H9 (cell line): ENCODE measurements around the gene RNU1-3. TPM values are rescaled to one million over a fixed set of nuclear protein-coding genes. Genes with fewer than 3 reads are reported as not detected.
"Not testable (repeated sequence)": the region's sequence is repeated elsewhere in the genome, so short reads cannot be mapped to it uniquely, and the experiment has no call there.

ENCODE experiments used
- DNase-seq: peaks from one replicate; pipeline ENCODE4 v3.0.0-alpha.2; 2017
- H2AFZ ChIP-seq: one replicate; pipeline ENCODE4 v1.6.1; 2013; ENCODE audit warnings: mild to moderate bottlenecking, low read length, control low read depth, moderate library complexity
- H2AK5ac ChIP-seq: 2 replicates; pipeline ENCODE4 v1.6.1; 2013; ENCODE audit warnings: low read length, control low read depth, mixed read lengths; ENCODE audit not compliant: insufficient read length
- H2BK120ac ChIP-seq: one replicate; pipeline ENCODE4 v1.6.1; 2013; ENCODE audit warnings: low read depth, mild to moderate bottlenecking, low read length, control low read depth, inconsistent platforms; ENCODE audit not compliant: poor library complexity, severe bottlenecking
- H2BK12ac ChIP-seq: 2 replicates; pipeline ENCODE4 v1.6.1; 2013; ENCODE audit warnings: low read length, control low read depth, mixed read lengths, low read depth; ENCODE audit not compliant: insufficient read length
- H2BK15ac ChIP-seq: 2 replicates; pipeline ENCODE4 v1.6.1; 2013; ENCODE audit warnings: low read depth, low read length, control low read depth
- H2BK20ac ChIP-seq: one replicate; pipeline ENCODE4 v1.6.1; 2013; ENCODE audit warnings: low read depth, mild to moderate bottlenecking, low read length, control low read depth, inconsistent platforms; ENCODE audit not compliant: poor library complexity, severe bottlenecking
- H2BK5ac ChIP-seq: 2 replicates; pipeline ENCODE4 v1.6.1; 2013; ENCODE audit warnings: low read length, control low read depth, mixed read lengths; ENCODE audit not compliant: insufficient read length
- H3K14ac ChIP-seq: 2 replicates; pipeline ENCODE4 v1.6.1; 2013; ENCODE audit warnings: low read length, control low read depth; ENCODE audit not compliant: insufficient read depth
- H3K18ac ChIP-seq: 2 replicates; pipeline ENCODE4 v1.6.1; 2013; ENCODE audit warnings: low read depth, mild to moderate bottlenecking, mixed read lengths, low read length, control low read depth; ENCODE audit not compliant: insufficient read length
- H3K23ac ChIP-seq: 2 replicates; pipeline ENCODE4 v1.6.1; 2013; ENCODE audit warnings: low read length, control low read depth, mixed read lengths, low read depth; ENCODE audit not compliant: insufficient read length
- H3K23me2 ChIP-seq: 2 replicates; pipeline ENCODE4 v1.6.1; 2013; ENCODE audit warnings: low read depth, mild to moderate bottlenecking, mixed read lengths, low read length, control low read depth; ENCODE audit not compliant: insufficient read length, poor library complexity, severe bottlenecking
- H3K27ac ChIP-seq: 2 replicates; pipeline ENCODE4 v1.5.1; 2013; ENCODE audit warnings: low read length, control low read depth, mixed read lengths, low read depth; ENCODE audit not compliant: insufficient read length
- H3K27me3 ChIP-seq: 2 replicates; pipeline ENCODE4 v1.6.1; 2013; ENCODE audit warnings: low read length, control low read depth, inconsistent platforms; ENCODE audit not compliant: insufficient read depth
- H3K4ac ChIP-seq: 2 replicates; pipeline ENCODE4 v1.6.1; 2013; ENCODE audit warnings: low read depth, mild to moderate bottlenecking, control low read depth, inconsistent platforms, low read length, moderate library complexity
- H3K4me1 ChIP-seq: 2 replicates; pipeline ENCODE4 v1.6.1; 2013; ENCODE audit warnings: low read length, control low read depth, inconsistent platforms; ENCODE audit not compliant: insufficient read depth
- H3K4me2 ChIP-seq: 2 replicates; pipeline ENCODE4 v1.6.1; 2013; ENCODE audit warnings: low read length, control low read depth, mixed read lengths; ENCODE audit not compliant: insufficient read length, insufficient read depth
- H3K56ac ChIP-seq: 2 replicates; pipeline ENCODE4 v1.6.1; 2013; ENCODE audit warnings: low read depth, mild to moderate bottlenecking, mixed read lengths, low read length, control low read depth; ENCODE audit not compliant: insufficient read length
- H3K79me1 ChIP-seq: 2 replicates; pipeline ENCODE4 v1.6.1; 2013; ENCODE audit warnings: low read depth, mild to moderate bottlenecking, moderate library complexity, low read length, control low read depth, inconsistent platforms; ENCODE audit not compliant: insufficient read depth, poor library complexity, severe bottlenecking
- H3K79me2 ChIP-seq: 2 replicates; pipeline ENCODE4 v1.6.1; 2013; ENCODE audit warnings: low read length, control low read depth, inconsistent platforms; ENCODE audit not compliant: insufficient read depth
- H3K9ac ChIP-seq: 2 replicates; pipeline ENCODE4 v1.6.1; 2013; ENCODE audit warnings: low read length, control low read depth, mixed read lengths; ENCODE audit not compliant: insufficient read length; ENCODE audit errors: extremely low read depth
- H3K9me3 ChIP-seq: one replicate; pipeline ENCODE4 v1.6.1; 2013; ENCODE audit warnings: low read depth, low read length, inconsistent platforms; ENCODE audit not compliant: control insufficient read depth
- H3T11ph ChIP-seq: one replicate; pipeline ENCODE4 v1.6.1; 2013; ENCODE audit warnings: mild to moderate bottlenecking, low read length, control low read depth, inconsistent platforms
- H4K20me1 ChIP-seq: one replicate; pipeline ENCODE4 v1.6.1; 2013; ENCODE audit not compliant: control insufficient read depth, insufficient read length, insufficient read depth
- H4K5ac ChIP-seq: 2 replicates; pipeline ENCODE4 v1.6.1; 2013; ENCODE audit warnings: low read depth, mild to moderate bottlenecking, mixed read lengths, low read length, control low read depth; ENCODE audit not compliant: insufficient read length
- H4K8ac ChIP-seq: replicated peaks from 2 replicates; pipeline ENCODE4 v1.6.1; 2013; ENCODE audit warnings: low read length, control low read depth, mixed read lengths, low read depth; ENCODE audit not compliant: insufficient read length
- H4K91ac ChIP-seq: 2 replicates; pipeline ENCODE4 v1.6.1; 2013; ENCODE audit warnings: low read depth, mild to moderate bottlenecking, moderate library complexity, mixed read lengths, low read length, control low read depth; ENCODE audit not compliant: insufficient read length
- H3K27ac Mint-ChIP-seq, 3 experiments: 2 replicates in 2 of 3; 3 replicates in 1 of 3; pipeline ENCODE4 v1.8.0; 2020 to 2021; ENCODE audit warnings: mixed read lengths in 3 of 3, mild to moderate bottlenecking in 1 of 3, moderate library complexity in 1 of 3
- H3K27me3 Mint-ChIP-seq: 2 replicates; pipeline ENCODE4 v1.8.0; 2021; ENCODE audit warnings: low read depth, mild to moderate bottlenecking, moderate library complexity, mixed read lengths
- H3K36me3 Mint-ChIP-seq, 3 experiments: 2 replicates in 2 of 3; 3 replicates in 1 of 3; pipeline ENCODE4 v1.8.0; 2020 to 2021; ENCODE audit warnings: low read depth in 3 of 3, mixed read lengths in 3 of 3; ENCODE audit not compliant: insufficient read depth in 1 of 3
- H3K4me1 Mint-ChIP-seq, 2 experiments: 2 replicates each; pipeline ENCODE4 v1.8.0; 2020; ENCODE audit warnings: mixed read lengths in 2 of 2
- H3K4me3 Mint-ChIP-seq, 2 experiments: 2 replicates in 1 of 2; 3 replicates in 1 of 2; pipeline ENCODE4 v1.8.0; 2020 to 2021; ENCODE audit warnings: mild to moderate bottlenecking in 2 of 2, mixed read lengths in 2 of 2, moderate library complexity in 1 of 2
- H3K9me3 Mint-ChIP-seq, 2 experiments: 2 replicates in 1 of 2; 3 replicates in 1 of 2; pipeline ENCODE4 v1.8.0; 2020; ENCODE audit warnings: mild to moderate bottlenecking in 2 of 2, mixed read lengths in 2 of 2, moderate library complexity in 1 of 2
- WGBS: extraction: QIAGEN DNeasy Blood & Tissue Kit; methylation state at CpG from one replicate; pipeline ENCODE4 v1.1.7; 2013; ENCODE audit warnings: missing lambda C conversion rate, low lambda C conversion rate, mixed read lengths; ENCODE audit not compliant: insufficient read length; ENCODE audit errors: extremely low coverage; 5-methylcytosine and 5-hydroxymethylcytosine counted together
- total RNA-seq: library from RNA; stranded (reverse); gene quantifications from 2 replicates; pipeline ENCODE4 v1.2.1, GENCODE V29; 2021

RNU1-3 gene
- total RNA-seq, 1 experiment from 2014 or later = 2,051 TPM

DNA sequence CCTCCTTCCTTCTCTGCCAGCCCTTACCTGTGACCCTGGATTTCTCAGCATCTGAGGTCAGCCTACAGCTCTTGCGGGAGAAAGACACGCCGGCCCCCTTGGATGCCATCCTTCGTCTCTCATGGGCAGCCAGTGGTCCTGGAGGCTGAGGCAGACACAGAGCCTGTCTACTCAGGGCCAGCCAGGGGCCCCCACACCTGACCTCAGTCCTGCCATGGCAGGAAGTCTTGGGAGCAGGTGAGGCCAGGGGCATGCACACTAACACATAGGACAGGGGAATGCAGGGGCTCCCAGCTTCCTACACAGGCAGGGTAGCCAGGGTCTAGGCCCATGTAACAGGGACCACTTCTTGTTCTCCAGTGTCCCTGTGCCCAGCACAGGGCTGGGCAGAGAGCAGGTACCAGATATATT is 23.7 kb downstream of the RNU1-3 start:
- H2BK15ac ChIP-seq, H2AFZ ChIP-seq, H3K79me2 ChIP-seq, H3K4ac ChIP-seq, H2BK20ac ChIP-seq, H3K36me3 Mint-ChIP-seq, H2BK120ac ChIP-seq, H3K23ac ChIP-seq, H3K79me1 ChIP-seq, H3K4me2 ChIP-seq, H3K9me3 Mint-ChIP-seq, H4K20me1 ChIP-seq, H3K18ac ChIP-seq, H3K9ac ChIP-seq, H4K8ac ChIP-seq, H3K14ac ChIP-seq, H2BK12ac ChIP-seq, H3K4me1 ChIP-seq, H3K9me3 ChIP-seq, H3K56ac ChIP-seq, H3K27ac ChIP-seq, H4K91ac ChIP-seq, H3K27me3 ChIP-seq, H2BK5ac ChIP-seq, H2AK5ac ChIP-seq, H3T11ph ChIP-seq, H3K27ac Mint-ChIP-seq, H3K4me3 Mint-ChIP-seq, H3K4me1 Mint-ChIP-seq, H3K27me3 Mint-ChIP-seq, H4K5ac ChIP-seq: not testable (repeated sequence)
- DNase-seq = peak; percentile 41
- peaks cover 14% of the 10 kb centered on the region for H3K23me2 ChIP-seq
- no CpG with 5 or more reads among the region's 4 CpGs for WGBS

DNA sequence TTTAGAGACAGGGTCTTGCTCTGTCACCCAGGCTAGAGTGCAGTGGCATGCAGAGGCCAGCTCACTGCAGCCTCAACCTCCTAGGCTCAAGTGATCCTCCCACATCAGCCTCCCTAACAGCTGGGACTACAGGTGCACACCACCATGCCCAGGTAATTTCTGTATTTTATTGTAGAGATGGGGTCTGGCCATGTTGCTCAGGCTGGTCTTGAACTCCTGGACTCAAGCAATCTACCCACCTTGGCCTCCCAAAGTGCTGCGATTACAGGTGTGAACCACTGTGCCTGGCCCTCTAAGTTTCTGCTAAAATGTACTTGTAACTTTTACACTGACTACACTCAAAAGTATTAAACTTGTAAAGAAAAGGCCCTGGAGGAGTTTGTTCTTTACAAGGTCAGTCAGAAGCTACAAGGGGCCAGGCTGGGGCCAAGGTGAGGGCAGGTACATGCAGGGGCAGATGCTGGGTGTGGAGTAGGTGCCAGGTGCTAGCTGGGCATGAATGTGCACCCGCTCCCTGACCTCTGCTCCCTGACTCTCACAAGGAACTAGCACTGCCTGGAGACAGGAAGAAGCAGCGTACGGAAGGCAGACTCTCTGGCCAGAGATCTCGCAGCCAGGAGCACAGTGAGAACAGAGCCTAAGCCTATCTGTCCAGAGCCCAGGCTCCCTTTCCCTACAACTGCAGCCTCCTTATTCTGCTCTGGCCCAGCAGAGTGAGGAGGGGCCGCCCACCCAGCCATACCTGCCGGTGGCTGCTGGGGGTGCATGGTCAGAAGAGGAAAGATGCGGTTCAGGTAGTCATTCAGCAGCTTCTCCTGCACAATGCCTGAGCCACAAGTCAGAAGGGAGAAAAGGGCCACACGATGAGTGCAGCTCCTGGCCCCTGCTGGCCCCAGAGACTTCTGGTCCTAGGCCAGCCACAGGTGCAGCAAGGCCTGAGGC is 24.5 kb downstream of the RNU1-3 start:
- H4K20me1 ChIP-seq, H3T11ph ChIP-seq, H4K8ac ChIP-seq, H2BK120ac ChIP-seq, H3K27ac ChIP-seq, H3K36me3 Mint-ChIP-seq, H3K27me3 ChIP-seq, H3K4ac ChIP-seq, H4K91ac ChIP-seq, H3K9me3 ChIP-seq, H3K4me1 ChIP-seq, H2AFZ ChIP-seq, H3K23ac ChIP-seq, H3K4me2 ChIP-seq, H3K14ac ChIP-seq, H3K9me3 Mint-ChIP-seq, H2BK15ac ChIP-seq, H2BK12ac ChIP-seq, H3K27me3 Mint-ChIP-seq, H3K4me1 Mint-ChIP-seq, H4K5ac ChIP-seq, H3K79me1 ChIP-seq, H3K79me2 ChIP-seq, H3K56ac ChIP-seq, H3K9ac ChIP-seq, H3K18ac ChIP-seq, H3K4me3 Mint-ChIP-seq, H2BK20ac ChIP-seq, H2BK5ac ChIP-seq, H2AK5ac ChIP-seq, H3K27ac Mint-ChIP-seq: not testable (repeated sequence)
- no CpG with 5 or more reads among the region's 9 CpGs for WGBS
- peaks cover 14% of the 10 kb centered on the region for H3K23me2 ChIP-seq
- DNase-seq = peak; percentile 39
